LoVo (cell line): ENCODE data around the gene ZNF831.
A peak's percentile ranks its signal among the peaks of the same experiment; 100 is the strongest.

Experiments used
- DNase-seq: peaks from one replicate; pipeline ENCODE4 v3.0.0-alpha.2; 2016; ENCODE audit warnings: low spot score

The ZNF831 gene

DNA sequence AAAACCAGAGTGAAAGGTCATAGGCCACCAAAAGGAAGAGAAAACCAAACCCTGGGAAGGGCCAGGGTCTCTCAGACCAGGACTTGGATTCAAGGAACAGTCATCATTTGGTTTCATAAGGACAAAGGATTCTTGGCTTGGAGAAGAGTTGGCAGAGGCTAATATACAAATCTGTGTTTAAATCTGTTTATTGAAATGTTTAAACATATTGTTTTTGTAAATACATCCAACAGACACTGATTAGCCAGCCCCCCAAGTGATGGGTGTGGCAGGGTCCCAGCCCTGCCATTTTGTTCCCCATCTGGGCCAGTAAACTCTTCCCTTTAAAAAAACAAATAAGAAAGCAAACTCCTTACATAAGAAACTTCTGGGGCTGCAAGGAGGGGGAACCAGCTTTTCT lies 6.1 kb upstream of the ZNF831 start:
- no peak for DNase-seq

DNA sequence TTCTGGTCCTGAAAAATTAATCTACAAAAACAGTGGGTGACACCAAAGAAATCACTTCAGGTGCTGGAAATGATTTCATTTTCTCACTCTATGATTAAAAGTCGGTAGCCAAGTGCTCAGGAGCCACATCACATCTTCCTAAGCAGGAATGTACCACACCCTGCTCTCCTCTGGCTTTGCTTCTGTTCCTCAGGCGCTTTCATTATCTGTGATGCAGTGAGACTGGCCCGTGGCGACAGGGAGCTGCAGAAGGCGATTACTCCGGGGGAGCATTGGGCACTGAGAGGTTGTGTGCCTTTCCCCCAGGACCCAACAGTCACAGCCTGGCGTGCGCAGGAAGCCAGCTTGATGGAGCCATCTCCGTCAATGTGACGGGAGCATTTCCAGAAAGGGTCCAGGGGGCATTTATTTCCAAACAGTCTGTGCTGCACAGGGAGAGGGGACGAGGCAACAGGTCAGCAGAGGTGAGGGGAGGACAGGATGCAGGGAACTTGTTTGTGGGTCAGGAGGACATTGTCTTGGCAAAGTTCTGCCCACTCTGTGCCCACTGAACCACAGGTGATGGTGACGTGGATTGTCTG lies 5.6 kb upstream of the ZNF831 start:
- no peak for DNase-seq

DNA sequence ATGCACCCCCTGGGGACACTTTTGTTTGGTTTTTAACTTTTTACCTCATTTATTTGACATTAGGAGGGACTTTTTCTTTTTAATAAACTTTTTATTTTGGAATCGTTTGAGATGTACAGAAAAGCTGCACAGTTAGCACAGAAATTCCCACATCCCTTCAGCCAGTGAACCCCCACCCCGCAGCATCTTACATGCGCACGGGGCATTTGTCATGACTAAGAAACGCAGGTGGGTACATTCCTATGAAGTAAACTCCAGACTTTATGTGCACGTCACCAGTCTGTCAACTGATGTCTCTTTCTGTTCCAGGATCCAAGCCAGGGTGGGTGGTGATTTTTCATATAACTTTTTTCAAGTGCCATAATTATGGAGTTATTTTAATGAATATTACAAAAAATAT lies 4.9 kb upstream of the ZNF831 start:
- no peak for DNase-seq

DNA sequence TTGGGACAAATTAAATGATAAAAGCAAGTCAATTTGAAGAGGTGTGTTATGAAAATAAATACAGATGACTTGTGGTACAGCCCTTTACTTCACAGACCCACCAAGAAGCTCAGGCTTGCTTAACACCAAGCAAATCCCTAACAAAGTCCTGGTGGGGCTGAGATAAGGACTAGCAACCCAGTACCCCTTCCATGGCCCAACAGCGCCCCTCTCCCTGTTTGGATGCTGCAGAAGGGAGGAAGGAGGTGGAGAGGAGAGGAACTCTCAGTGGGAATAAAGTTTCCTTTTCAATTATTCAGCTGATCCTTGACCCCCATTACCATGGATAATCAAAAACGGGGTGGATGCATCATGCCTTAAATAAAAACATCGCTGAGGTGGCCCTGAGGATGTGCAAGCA lies 4.5 kb upstream of the ZNF831 start:
- no peak for DNase-seq

DNA sequence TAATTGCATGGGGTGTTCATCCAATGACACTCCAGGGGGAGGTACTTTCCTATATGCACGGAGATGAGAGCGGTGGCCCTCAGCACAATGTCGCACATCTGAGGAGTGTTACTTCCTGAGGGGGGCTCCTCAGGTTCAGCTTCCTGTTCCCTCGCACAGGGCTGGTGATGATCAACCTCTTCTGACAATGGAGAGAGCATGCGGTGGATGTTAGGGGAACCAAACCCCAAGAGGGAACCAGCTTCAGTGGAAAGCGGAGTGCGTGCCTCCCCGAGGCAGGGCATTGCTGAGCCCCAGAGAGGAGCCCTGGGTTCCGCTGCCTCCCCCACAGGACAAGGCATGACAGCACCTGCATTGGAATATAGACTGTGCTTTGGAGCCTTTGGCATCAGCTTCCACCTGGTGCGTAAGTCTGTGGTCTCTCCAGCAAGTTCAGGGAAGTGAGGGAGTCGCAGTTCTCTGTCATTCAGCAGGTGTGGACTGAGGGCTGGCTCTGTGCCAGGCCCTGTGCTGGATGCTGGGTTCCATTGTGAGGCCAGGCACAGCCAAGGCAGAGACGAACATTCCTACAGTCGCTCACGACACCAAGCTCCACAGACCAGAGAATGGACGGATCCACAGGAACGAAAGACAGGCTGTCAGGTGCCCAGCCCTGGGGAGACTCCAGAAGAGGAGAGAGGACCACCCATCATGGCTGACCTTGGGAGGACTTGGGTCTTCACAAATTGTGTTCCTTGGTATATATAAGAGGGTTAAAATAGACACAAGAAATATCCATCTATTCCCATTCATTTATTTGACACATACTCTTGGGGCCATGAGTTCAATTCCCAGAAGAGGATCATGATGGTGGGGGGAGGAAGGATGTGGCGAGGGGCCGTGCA lies 3.9 kb upstream of the ZNF831 start:
- DNase-seq: no peak

DNA sequence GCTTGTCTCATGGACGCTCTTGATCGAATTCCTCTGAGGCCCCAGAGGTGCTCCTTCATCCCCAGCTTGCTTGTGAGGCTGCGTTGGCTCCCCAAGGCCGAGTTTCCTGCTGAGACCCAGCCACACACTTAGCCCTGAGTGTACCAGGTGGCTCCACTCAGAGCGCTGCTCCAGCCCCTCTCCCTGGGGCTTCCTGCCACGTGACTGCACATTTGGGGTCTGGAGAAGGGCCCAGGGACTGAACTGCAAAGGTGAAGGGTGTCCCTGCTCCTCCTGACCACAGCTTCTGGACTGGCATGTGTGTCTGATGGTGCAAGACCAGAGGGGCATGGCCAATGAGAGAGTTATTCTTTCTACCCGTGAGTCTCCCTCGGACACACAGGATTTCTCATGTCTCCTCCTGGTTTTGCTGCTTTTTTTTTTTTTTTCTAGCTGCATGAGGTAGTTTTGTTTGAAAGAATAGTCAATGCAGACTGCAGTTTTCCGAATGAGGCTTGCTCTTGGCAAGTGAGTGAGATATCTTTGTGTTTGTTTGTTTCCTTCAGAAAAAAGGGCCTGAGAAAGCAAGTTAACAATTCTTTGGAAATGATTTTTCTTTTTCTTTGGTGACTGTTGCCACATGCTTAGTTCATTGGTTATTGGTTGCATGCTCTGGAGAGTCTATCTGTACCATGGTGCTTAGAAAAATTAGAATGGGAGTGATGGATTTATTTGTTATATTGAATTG lies 3.1 kb upstream of the ZNF831 start:
- no peak for DNase-seq

DNA sequence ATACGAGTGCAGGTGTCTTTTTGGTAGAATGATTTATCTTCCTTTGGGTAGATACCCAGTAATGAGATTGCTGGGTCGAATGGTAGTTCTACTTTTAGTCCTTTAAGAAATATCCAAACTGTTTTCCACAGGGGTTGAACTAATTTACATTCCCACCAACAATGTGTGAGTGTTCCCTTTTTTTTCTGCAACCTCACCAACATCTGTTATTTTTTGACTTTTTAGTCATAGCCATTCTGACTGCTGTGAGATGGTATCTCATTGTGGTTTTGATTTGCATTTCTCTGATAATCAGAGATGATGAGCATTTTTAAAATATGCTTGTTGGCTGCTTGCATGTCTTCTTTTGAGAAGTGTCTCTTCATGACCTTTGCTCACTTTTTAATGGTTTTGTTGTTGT lies 1.9 kb upstream of the ZNF831 start:
- no peak for DNase-seq

DNA sequence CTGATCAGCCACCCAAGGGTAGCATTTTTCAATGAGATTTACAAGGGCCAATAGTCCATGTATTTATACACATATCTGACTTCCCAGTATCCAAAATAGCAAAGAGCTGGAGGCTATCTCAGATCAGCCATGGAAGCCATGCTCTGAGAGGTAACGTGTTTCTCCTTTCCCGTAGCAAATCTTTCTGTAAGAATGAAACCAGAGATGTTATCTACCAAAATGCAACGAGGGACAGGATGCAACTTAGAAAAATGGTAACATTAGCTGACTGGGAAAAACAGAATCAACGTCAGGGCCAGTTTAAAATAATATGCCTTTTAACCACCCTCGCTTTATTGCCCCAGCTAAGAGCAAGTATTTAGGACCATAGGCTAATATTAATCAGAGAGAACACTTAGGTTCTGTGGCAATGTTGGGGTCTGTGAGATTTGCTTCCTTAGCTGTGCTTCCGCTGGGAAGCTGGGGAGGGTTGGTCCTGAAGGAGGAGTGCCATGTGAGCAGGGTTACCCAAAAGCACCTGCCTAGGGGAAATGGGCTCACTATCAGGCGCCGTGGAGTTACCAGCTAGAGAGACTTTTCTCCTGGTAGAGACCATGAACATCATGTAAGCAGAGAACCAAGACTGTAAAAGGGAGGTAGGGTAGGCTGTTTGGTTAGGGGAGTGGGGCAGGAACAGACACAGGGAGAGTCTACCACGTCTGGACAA lies 1.2 kb downstream of the ZNF831 start:
- no peak for DNase-seq

DNA sequence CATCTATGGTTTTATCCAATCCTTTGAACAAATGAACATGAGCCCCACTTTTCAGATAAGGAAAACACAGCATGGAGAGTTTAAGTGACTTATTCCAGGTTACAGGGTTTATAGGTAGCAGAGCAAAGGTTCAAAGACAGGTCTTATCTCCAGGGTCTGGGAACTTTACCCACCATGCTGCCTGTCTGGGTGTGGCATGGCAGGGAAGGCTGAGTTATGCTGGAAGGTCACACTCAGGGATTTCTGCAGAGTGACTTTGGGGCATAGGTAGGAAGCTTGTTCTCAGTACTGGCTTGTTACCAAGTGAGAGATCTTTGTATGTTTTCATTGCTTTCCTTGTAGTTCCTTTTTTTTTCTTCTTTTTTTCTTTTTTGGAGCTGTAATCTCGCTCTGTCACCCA lies 1.8 kb downstream of the ZNF831 start:
- DNase-seq: no peak

DNA sequence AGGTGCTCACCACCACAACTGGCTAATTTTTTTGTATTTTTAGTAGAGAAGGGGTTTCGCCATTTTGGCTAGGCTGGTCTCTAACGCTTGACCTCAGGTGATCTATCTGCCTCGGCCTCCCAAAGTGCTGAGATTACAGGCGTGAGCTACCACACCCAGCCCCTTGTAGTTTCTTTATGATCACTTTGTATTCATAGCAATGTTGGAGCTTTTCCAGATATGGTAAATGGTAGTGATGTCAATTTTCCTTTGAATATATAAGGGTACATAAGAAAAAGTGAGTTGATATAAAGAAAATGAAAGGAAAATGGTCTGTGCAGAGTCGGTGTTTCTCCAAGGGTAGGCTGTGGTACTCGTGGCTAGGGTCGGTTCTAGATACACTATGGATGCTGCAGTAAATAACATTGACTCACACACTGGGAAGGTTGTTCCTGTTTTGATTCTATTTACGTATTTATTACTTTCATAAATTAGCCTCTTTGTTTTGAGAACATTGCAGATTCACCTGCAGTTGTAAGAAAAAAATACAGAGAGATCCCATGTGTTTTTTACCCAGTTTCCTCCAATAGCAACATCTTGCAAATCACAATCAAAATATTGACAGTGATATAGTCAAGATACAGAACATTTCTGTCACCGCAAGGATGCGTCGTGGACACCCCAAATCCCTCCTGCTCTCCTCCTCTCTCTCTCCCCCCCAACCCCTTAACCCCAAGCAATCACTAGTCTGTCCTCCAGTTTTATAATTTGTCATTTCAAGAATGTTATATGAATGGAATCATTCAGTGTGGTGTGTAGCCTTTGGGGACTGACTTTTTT lies 2.5 kb downstream of the ZNF831 start:
- DNase-seq: no peak

DNA sequence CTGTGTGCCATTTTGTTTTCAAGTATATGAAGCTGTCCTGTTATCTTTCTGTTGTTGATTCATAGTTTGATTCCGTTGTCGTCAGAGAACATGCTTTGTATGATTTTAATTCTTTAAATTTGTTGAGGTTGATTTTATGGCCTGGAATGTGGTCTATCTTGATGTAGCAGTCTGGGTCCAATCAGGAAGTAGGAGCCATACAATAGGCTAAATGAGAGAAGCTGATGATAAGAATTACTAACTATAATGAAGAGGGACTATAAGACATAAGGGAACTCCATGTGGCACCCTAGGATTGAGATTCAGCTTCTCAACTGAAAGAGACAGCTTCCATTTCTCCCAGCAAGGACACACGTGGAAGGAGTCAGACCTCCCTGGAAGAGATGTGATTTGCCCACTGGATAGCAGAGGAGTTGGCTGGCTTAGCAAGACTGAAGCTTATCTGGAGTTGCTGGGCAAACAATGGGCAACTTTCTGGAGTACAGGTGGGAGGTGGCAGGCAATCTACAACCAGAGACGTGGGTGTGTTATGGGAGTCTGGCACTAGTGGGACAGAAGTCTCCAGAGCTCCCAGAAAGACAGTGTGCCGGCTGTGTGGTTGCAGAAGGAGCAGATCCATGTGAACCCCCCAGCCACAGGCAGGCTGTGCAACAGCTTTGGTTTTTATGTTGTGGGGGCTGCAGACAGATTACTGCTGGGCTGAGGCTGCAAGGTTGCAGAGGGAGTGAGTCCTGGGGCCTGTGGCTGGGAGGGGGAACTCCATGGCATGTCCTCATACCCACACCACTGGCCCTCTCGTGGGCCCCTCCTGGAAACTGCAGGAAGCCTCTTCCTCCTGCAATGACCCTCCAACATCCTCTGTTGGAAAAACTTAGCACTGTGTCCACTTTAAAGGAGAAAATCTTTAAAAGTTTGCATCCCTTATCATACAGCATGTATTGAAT lies 7.1 kb downstream of the ZNF831 start:
- no peak for DNase-seq

DNA sequence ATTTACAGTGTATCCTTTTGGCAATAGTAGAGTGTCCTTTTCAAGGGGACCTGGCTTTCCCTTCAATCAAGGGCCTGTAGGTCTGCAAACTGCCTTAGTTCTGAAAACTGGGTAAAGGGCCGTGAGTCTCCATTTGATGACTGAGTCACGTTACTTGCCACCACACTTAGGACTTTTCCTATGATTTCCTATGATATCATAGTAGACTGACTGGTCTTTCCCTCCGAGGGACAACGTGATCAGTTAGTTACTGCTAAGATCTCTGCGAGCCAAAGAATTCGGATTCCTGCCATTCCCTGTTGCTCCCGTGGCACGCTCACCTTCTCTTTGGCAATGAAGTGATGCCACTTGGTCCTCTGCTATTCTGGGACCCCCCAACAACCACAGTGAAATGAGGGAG lies 8.4 kb downstream of the ZNF831 start:
- no peak for DNase-seq

DNA sequence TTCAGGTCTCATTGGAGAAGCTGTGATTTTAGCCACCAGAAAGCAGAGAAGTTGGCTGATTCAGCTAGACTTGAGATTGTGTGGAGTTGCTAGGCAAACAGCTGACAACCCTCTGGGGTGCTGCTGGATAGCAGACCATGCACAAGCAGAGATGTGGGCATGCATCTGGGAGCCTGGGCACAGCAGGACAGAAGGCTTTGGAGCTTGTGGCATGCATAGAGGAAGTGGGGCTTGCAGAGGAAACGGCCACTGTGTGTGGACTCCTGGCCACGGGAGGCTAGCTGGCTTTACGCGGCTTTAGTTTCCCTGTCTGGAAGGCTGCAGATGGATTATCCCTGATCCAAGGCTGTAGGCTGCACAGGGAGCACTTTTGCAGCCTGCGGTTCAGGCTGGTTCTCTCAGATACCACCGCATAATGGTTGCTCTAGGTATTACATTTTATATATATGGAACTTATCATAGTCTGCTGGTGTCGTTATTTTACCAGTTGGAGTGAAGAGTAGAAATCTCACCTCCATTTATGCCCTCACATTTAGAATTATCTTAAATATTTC lies 10.4 kb downstream of the ZNF831 start:
- DNase-seq: no peak

DNA sequence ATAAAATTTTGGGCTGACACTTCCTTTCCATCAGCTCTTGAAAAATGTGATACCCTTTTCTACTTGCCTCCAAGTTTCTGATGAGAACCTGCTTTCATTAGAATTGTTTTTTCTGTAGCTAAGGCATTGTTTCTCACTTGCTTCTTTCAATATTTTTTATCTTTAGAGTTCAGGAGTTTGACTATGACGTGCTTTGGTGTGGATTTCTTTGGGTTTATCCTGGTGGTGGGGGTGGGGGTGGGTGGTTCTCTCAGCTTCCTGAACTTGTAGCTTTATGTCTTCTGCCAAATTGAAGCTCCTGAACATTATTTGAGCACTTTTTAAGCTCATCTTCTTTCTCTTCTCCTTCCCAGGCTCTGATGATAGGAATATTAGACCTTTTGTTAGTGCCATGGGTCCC lies 11.4 kb downstream of the ZNF831 start:
- no peak for DNase-seq

DNA sequence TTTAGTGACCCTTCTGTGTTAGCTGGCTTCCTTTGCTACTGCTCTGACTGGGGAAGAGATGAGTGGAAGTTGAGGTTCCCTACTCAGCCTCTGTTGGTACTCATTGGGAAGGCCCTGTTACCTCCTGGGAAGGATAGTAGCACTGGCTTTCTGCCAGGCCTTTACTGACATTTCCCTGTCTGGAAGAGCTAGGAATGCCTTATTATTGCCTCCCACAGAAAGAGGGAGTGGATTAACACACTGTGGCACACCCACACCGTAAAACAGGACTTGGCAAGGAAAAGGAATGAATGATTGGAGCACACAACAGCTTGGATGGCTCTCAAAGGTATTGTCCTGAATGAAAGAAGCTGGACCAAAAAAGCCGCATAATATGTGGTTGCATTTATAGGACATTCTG lies 12.2 kb downstream of the ZNF831 start:
- peak; percentile 30 for DNase-seq

DNA sequence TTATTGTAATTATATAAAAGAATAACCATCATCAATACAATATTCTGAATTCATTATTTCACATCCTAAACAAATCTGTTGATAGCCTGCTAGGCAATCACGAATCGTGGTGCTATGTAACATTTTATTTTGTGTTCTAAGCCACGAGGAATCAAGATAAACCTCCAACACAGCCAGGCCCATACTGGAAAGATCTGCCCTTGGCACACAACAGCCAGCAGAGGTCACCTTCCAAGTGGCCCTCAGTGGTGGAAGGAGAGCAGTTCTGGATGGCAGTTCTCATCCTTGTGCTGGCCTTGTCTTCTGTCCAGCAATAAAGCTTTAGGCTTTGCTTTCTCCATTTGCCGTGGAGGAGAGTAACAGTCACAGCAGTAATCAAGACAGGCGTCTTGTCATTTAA lies 13.2 kb downstream of the ZNF831 start:
- no peak for DNase-seq

DNA sequence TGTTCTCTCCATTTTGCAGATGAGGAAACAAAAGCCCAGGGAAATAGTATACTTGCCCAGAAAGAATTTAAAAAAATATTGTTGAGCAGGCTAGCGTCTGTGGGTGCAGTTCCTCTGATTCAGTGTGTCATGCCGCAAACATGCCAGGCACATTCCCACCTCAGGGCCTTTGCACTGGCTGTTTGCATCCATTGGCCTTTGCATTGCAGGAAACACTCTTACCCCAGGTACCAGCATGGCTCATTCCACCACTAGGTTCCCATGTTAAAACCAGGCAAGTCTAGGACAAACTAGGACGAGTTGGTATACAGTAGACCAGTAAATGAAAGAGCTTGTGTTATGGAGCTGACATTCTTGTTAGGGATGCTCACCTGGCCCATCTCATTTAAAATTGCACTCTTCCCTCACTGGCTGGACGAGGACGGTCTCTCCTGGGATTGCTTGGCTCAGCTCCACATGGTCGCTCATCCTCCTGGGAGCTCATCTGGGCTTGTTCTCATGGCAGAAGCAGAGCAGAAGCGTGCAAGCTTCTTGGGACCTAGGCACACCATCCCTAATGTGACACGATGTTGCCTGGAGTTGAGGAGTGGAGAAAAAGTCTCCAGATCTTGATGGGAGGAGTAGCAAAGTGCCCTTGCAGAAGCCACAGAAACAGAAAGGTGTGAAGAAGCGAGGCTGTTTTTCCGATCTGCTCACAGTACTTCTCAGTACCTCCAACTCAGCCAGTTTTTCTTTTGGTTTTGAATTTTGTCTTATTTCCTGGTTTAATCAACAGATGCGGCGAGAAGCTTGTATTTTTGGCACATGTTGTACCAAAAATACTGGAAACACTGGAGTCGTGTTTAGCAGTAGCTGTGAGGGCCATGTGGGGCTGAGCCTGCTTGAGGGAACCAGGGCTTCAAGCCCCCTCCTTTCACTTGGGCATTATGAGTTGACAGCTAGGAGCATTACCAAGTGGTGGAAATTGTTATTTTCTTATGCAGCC lies 13.9 kb downstream of the ZNF831 start:
- no peak for DNase-seq

DNA sequence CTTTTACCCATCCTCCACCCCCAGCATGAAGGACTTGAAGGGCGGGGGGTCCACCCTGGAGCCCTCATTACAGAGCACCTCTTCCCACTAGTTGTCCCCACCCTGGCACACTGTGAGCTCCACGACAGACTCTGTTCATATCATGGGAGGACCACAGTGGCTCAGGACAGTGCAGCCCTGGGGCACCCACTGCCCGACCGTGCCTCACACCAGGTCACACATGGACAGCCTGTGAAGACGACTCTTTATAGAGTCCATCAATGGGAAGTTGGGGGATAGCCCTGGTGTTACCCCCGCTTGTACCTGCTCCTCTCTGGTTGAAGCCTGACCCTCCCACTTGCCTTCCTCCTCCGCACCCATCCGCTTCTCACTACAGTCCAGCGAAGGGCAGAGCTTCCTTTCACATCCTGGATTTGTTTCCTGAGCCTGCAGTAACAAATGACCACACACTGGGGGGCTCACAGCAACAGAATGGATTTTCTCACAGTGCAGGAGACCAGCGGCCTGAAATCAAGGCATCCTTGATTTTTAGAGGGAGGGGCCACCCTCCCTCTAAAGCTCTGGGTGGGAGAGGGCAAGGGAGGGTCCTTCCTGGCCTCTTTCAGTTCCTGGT lies 15.5 kb downstream of the ZNF831 start:
- DNase-seq: no peak

DNA sequence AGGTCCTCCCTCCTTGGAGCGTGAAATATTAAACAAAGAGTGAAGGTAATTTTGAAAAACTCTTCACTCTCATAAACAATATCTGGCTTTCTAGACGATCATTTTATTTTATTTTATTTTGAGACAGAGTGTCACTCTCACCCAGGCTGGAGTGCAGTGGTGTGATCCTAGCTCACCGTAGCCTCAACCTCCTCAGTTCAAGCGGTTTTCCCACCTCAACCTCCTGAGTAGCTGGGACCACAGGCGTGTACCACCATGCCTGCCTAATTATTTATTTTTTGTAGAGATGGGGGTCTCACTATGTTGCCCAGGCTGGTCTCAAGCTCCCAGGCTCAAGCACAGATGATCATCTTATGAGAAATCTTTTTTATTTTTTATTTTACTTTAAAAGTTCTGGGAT lies 16.4 kb downstream of the ZNF831 start:
- DNase-seq: no peak
